Calu3 (cell line): ENCODE measurements around the gene CHRNA5. TPM values are rescaled to one million over a fixed set of nuclear protein-coding genes. Genes with fewer than 3 reads are reported as not detected.
"Not testable (repeated sequence)": the region's sequence is repeated elsewhere in the genome, so short reads cannot be mapped to it uniquely, and the experiment has no call there.

ENCODE experiments used
- BruUV-seq: library from RNA; stranded (reverse); fragments of 400-500 nt; replicated peaks from 2 replicates; lab custom pipeline; 2021; lab: Mats Ljungman, UMichigan
- CTCF ChIA-PET: fragments of 300-600 bp; sonication (Branson Sonifier 250); formaldehyde crosslinking; loops from one replicate; lab custom pipeline; 2022; ENCODE audit warnings: antibody characterized with exemption; lab: Charles Lee
- DNase-seq: peaks from one replicate; pipeline ENCODE4 v3.0.0; 2022
- H3K27ac Mint-ChIP-seq: one replicate; pipeline ENCODE4 v1.8.0; 2022; ENCODE audit warnings: mixed read lengths; ENCODE audit not compliant: unreplicated experiment
- H3K27me3 Mint-ChIP-seq: one replicate; pipeline ENCODE4 v1.8.0; 2022; ENCODE audit warnings: mixed read lengths; ENCODE audit not compliant: unreplicated experiment
- H3K36me3 Mint-ChIP-seq: one replicate; pipeline ENCODE4 v1.8.0; 2022; ENCODE audit warnings: mild to moderate bottlenecking, moderate library complexity, mixed read lengths; ENCODE audit not compliant: insufficient read depth, unreplicated experiment
- H3K4me1 Mint-ChIP-seq: one replicate; pipeline ENCODE4 v1.8.0; 2022; ENCODE audit warnings: mild to moderate bottlenecking, low read depth, mixed read lengths; ENCODE audit not compliant: unreplicated experiment
- H3K4me3 Mint-ChIP-seq: one replicate; pipeline ENCODE4 v1.8.0; 2022; ENCODE audit warnings: mild to moderate bottlenecking, low read depth, moderate library complexity, mixed read lengths; ENCODE audit not compliant: unreplicated experiment
- H3K9me3 Mint-ChIP-seq: one replicate; pipeline ENCODE4 v1.8.0; 2022; ENCODE audit warnings: low read depth, mixed read lengths; ENCODE audit not compliant: unreplicated experiment
- intact Hi-C: fragments of 100-400 bp; cut with micrococcal nuclease; formaldehyde crosslinking; loops from one replicate; pipeline ENCODE4 v1.10.0; 2022; ENCODE audit not compliant: unreplicated experiment
- total RNA-seq: library from RNA; stranded (reverse); gene quantifications from 2 replicates; pipeline ENCODE4 v1.2.3, GENCODE V29; 2022
- TF ChIP-seq, protein P1 (sequence below): fragments of 200-600 bp; IDR thresholded peaks from one replicate; pipeline ENCODE4 v1.8.0; 2022; ENCODE audit warnings: antibody characterized with exemption; ENCODE audit not compliant: unreplicated experiment

The CHRNA5 gene
- total RNA-seq, 1 experiment from 2014 or later: 47.0 TPM

DNA sequence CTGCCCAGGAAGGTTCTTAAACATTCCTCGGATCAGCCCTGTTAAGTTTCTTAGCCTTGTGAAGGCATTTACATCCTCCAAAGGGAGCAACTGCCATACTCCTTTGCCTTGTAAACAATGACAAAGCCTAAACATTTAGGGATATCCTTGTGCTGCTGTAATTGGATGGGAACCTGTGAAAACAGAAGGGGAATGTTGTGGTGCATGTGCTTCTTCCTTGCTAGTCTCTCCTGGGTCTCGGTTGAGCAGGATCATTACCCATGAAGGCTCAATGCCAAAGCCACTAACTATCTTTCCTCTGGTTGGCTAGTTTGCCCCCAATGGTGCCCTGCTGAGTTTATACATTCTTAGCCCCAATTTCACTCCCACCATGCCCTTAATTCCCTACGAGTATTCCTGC is 38.1 kb downstream of the CHRNA5 start:
- DNase-seq: no peak
- H3K4me3 Mint-ChIP-seq: no peak overlapping the region
- H3K4me1 Mint-ChIP-seq: no peaks in the 10 kb centered on the region
- intact Hi-C loops: no loop called here
- H3K27ac Mint-ChIP-seq: no peak overlapping the region
- no peaks in the 10 kb centered on the region for H3K9me3 Mint-ChIP-seq
- TF ChIP-seq, protein P1, sequence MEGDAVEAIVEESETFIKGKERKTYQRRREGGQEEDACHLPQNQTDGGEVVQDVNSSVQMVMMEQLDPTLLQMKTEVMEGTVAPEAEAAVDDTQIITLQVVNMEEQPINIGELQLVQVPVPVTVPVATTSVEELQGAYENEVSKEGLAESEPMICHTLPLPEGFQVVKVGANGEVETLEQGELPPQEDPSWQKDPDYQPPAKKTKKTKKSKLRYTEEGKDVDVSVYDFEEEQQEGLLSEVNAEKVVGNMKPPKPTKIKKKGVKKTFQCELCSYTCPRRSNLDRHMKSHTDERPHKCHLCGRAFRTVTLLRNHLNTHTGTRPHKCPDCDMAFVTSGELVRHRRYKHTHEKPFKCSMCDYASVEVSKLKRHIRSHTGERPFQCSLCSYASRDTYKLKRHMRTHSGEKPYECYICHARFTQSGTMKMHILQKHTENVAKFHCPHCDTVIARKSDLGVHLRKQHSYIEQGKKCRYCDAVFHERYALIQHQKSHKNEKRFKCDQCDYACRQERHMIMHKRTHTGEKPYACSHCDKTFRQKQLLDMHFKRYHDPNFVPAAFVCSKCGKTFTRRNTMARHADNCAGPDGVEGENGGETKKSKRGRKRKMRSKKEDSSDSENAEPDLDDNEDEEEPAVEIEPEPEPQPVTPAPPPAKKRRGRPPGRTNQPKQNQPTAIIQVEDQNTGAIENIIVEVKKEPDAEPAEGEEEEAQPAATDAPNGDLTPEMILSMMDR: no peak
- peaks cover 42% of the 10 kb centered on the region for H3K27me3 Mint-ChIP-seq
- no TSS peak for BruUV-seq
- CTCF ChIA-PET: no interaction called here
- H3K36me3 Mint-ChIP-seq: no peaks in the 10 kb centered on the region

DNA sequence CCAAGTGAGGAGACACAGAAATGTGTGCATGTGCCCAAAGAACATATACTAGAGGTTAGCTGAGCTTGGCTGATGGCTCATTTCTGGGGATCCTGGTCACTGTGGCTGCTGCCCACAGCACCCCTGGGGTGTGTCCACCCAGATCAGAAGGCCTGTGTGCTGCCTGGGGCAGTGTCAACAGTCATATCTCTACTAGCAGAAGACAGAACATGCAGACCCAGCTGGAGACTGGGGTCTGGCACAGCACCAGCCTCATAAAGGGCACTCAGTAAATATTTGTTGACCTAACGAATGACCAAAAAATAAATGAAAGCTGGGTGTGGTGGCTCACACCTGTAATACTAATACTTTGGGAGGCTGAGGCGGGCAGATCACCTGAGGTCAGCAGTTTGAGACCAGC is 39.1 kb downstream of the CHRNA5 start:
- H3K4me3 Mint-ChIP-seq: no peak overlapping the region
- CTCF ChIA-PET: interaction anchor here (0.6 to 0.8 kb wide), 2 partner anchors 18 to 58 kb away, joined by 3 read pairs; no protein-coding TSS in a partner anchor
- intact Hi-C loops: no loop called here

DNA sequence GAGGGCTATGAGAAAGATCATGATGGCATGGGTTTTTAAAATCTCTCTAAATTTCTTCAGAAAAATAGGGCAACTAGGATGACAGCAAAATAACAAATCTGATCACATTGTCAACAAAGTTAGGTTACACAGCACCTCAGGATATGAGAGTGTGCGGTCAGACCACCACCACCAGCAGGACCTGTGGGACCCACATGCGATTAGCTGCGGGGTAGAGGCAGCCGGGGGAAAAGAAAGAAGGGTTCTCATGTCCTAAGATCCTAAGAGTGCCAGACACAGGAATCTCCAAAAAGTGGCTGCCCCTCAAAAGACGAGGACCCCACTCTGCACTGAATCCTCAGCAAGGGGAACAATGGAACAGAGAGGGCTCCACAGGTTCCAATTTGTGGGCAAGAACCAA is 39.9 kb downstream of the CHRNA5 start:
- Mint-ChIP-seq H3K4me3 (no peak overlapping the region), H3K36me3 (no peaks in the 10 kb centered on the region), H3K27me3 (peaks cover 60% of the 10 kb centered on the region), H3K9me3 (peaks cover 2% of the 10 kb centered on the region), H3K4me1 (no peaks in the 10 kb centered on the region), H3K27ac (no peak overlapping the region)
- CTCF ChIA-PET: no interaction called here
- no peak for DNase-seq
- BruUV-seq: no TSS peak
- intact Hi-C loops: no loop called here
- TF ChIP-seq, protein P1: no peak

More for the DNA sequence above, 39.1 kb downstream of the CHRNA5 start:
- BruUV-seq: no TSS peak
- H3K27me3 Mint-ChIP-seq: peaks cover 52% of the 10 kb centered on the region
- H3K9me3 Mint-ChIP-seq: peaks cover 2% of the 10 kb centered on the region
- H3K27ac Mint-ChIP-seq: no peak overlapping the region
- no peaks in the 10 kb centered on the region for H3K4me1 Mint-ChIP-seq
- no peaks in the 10 kb centered on the region for H3K36me3 Mint-ChIP-seq
- no peak for DNase-seq
- TF ChIP-seq, protein P1: no peak

DNA sequence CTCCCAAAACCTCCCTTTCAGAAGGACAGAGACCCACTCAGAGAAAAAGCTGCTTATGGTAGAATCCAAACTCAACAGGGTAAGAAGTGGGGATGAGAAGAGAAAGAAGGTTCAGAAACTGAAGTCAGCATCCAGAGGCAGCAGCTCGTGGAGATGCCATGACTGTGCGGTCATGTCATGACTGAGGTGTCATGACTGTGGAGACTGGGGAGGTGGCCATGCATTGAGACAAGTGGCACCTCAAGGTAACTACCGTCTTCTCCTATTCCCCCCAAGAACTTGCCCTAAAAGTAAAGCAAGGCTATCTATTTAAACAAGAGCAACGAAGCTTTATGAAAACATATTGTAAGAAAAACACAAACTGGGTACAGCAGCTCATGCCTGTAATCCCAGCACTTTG is 40.4 kb downstream of the CHRNA5 start:
- DNase-seq: no peak
- Mint-ChIP-seq H3K9me3 (peaks cover 2% of the 10 kb centered on the region), H3K4me3 (no peak overlapping the region), H3K27me3 (peaks cover 64% of the 10 kb centered on the region), H3K4me1 (no peaks in the 10 kb centered on the region), H3K36me3 (no peaks in the 10 kb centered on the region), H3K27ac (no peak overlapping the region)
- CTCF ChIA-PET: no interaction called here
- intact Hi-C loops: no loop called here
- BruUV-seq: no TSS peak
- TF ChIP-seq, protein P1: no peak

DNA sequence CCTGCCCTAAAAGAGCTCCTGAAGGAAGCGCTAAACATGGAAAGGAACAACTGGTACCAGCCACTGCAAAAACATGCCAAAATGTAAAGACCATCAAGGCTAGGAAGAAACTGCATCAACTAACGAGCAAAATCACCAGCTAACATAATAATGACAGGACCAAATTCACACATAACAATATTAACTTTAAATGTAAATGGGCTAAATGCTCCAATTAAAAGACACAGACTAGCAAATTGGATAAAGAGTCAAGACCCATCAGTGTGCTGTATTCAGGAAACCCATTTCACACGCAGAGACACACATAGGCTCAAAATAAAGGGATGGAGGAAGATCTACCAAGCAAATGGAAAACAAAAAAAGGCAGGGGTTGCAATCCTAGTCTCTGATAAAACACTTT is 44.2 kb downstream of the CHRNA5 start:
- H3K9me3 Mint-ChIP-seq, intact Hi-C loops, H3K4me3 Mint-ChIP-seq, H3K36me3 Mint-ChIP-seq, BruUV-seq, CTCF ChIA-PET, H3K4me1 Mint-ChIP-seq, H3K27ac Mint-ChIP-seq, DNase-seq: not testable (repeated sequence)
- peaks cover 74% of the 10 kb centered on the region for H3K27me3 Mint-ChIP-seq
